CD14-positive monocyte (primary cell): ENCODE results near the gene GAR1. TPM values are rescaled to one million over a fixed set of nuclear protein-coding genes. Genes with fewer than 3 reads are reported as not detected.

Source experiments
- DNase-seq, 3 donors: peaks; one replicate each; pipeline ENCODE4 v3.0.0-alpha.2; 2011 to 2022
- H2AFZ ChIP-seq: 2 replicates; pipeline ENCODE4 v1.6.0; 2012; ENCODE audit warnings: mild to moderate bottlenecking, low read depth, low read length, inconsistent platforms; ENCODE audit not compliant: insufficient read depth, poor library complexity, severe bottlenecking
- H3K27ac ChIP-seq, 2 donors: 1 replicate in 1 of 2; 2 replicates in 1 of 2; pipeline ENCODE4 v1.5.1; 2012 to 2013; ENCODE audit warnings: low read length in 2 of 2, control low read depth in 1 of 2, inconsistent platforms in 1 of 2, low read depth in 1 of 2, mild to moderate bottlenecking in 1 of 2
- H3K27me3 ChIP-seq, 2 donors: one replicate each; pipeline versions ENCODE4 v1.6.0 to v1.6.1; 2011 to 2013; ENCODE audit warnings: low read length in 2 of 2; ENCODE audit not compliant: control insufficient read depth in 2 of 2, insufficient read depth in 2 of 2
- H3K36me3 ChIP-seq, 2 donors: replicated peaks in 1 of 2; 1 replicate in 1 of 2; 2 replicates in 1 of 2; pipeline versions ENCODE4 v1.5.1 to v1.6.1; 2012 to 2013; ENCODE audit warnings: low read length in 2 of 2, control low read depth in 1 of 2, inconsistent platforms in 1 of 2, mild to moderate bottlenecking in 1 of 2; ENCODE audit not compliant: insufficient read depth in 2 of 2, control insufficient read depth in 1 of 2
- H3K4me1 ChIP-seq, 2 donors: 1 replicate in 1 of 2; 2 replicates in 1 of 2; pipeline versions ENCODE4 v1.5.1 to v1.6.1; 2012 to 2013; ENCODE audit warnings: low read length in 2 of 2, control low read depth in 1 of 2, inconsistent platforms in 1 of 2, mild to moderate bottlenecking in 1 of 2, moderate library complexity in 1 of 2; ENCODE audit not compliant: insufficient read depth in 2 of 2, control insufficient read depth in 1 of 2
- H3K4me2 ChIP-seq: replicated peaks from 2 replicates; pipeline ENCODE3; 2012; ENCODE audit warnings: low read length, moderate library complexity, mild to moderate bottlenecking; ENCODE audit not compliant: poor library complexity, severe bottlenecking; ENCODE audit errors: extremely low read depth
- H3K4me3 ChIP-seq, 3 experiments: fragments of 200-600 bp in 1 of 3; sonication (generic) in 1 of 3; replicated peaks in 1 of 3; 1 replicate in 2 of 3; 2 replicates in 1 of 3; pipeline ENCODE4 v1.5.1; 2011 to 2013; ENCODE audit warnings: low read length in 3 of 3, mild to moderate bottlenecking in 3 of 3, control low read depth in 2 of 3, low read depth in 2 of 3, inconsistent platforms in 1 of 3, moderate library complexity in 1 of 3
- H3K79me2 ChIP-seq: 2 replicates; pipeline ENCODE4 v1.6.0; 2012; ENCODE audit warnings: mild to moderate bottlenecking, control low read depth, inconsistent platforms, low read length, moderate library complexity; ENCODE audit not compliant: insufficient read depth
- H3K9ac ChIP-seq: 2 replicates; pipeline ENCODE4 v1.6.0; 2017; ENCODE audit warnings: low read length, mild to moderate bottlenecking; ENCODE audit not compliant: insufficient read depth, poor library complexity, severe bottlenecking
- H3K9me3 ChIP-seq, 2 donors: replicated peaks in 1 of 2; 1 replicate in 1 of 2; 2 replicates in 1 of 2; pipeline versions ENCODE4 v1.5.1 to v1.6.1; 2012 to 2013; ENCODE audit warnings: low read length in 2 of 2, control low read depth in 1 of 2; ENCODE audit not compliant: control insufficient read depth in 1 of 2, insufficient read depth in 1 of 2
- H4K20me1 ChIP-seq: 2 replicates; pipeline ENCODE4 v1.6.0; 2012; ENCODE audit warnings: mild to moderate bottlenecking, low read length, control low read depth, moderate library complexity; ENCODE audit not compliant: insufficient read depth
- H3K27ac Mint-ChIP-seq, 7 donors: one replicate each; pipeline ENCODE4 v1.8.0; 2020; ENCODE audit warnings: mild to moderate bottlenecking in 7 of 7, mixed read lengths in 7 of 7, moderate library complexity in 6 of 7, inconsistent platforms in 2 of 7
- H3K27me3 Mint-ChIP-seq, 3 donors: one replicate each; pipeline ENCODE4 v1.8.0; 2021 to 2022; ENCODE audit warnings: low read depth in 3 of 3, mild to moderate bottlenecking in 3 of 3, mixed read lengths in 3 of 3, moderate library complexity in 3 of 3, inconsistent platforms in 1 of 3
- H3K36me3 Mint-ChIP-seq, 2 donors: one replicate each; pipeline ENCODE4 v1.8.0; 2020; ENCODE audit warnings: mixed read lengths in 2 of 2, inconsistent platforms in 1 of 2, mild to moderate bottlenecking in 1 of 2
- H3K4me1 Mint-ChIP-seq: one replicate; pipeline ENCODE4 v1.8.0; 2020; ENCODE audit warnings: mild to moderate bottlenecking, mixed read lengths
- H3K4me3 Mint-ChIP-seq, 2 donors: one replicate each; pipeline ENCODE4 v1.8.0; 2020; ENCODE audit warnings: mild to moderate bottlenecking in 2 of 2, mixed read lengths in 2 of 2, moderate library complexity in 1 of 2
- H3K9me3 Mint-ChIP-seq, 7 donors: one replicate each; pipeline ENCODE4 v1.8.0; 2020 to 2022; ENCODE audit warnings: mixed read lengths in 7 of 7, mild to moderate bottlenecking in 6 of 7, moderate library complexity in 6 of 7, inconsistent platforms in 2 of 7
- CTCF ChIP-seq: fragments of 200-600 bp; IDR thresholded peaks from one replicate; pipeline ENCODE4 v1.8.0; 2022; ENCODE audit warnings: antibody characterized with exemption, mild to moderate bottlenecking
- WGBS: methylation state at CpG from one replicate; pipeline ENCODE4 v1.1.5; 2013; ENCODE audit warnings: missing lambda C conversion rate; ENCODE audit not compliant: insufficient coverage; 5-methylcytosine and 5-hydroxymethylcytosine counted together
- intact Hi-C, 2 donors: fragments of 100-400 bp; cut with micrococcal nuclease; formaldehyde crosslinking; loops; one replicate each; pipeline versions ENCODE4 v1.15.0 to v1.15.1; 2023
- polyA plus RNA-seq, 3 donors: library from polyadenylated mRNA; depleted of rRNA in 1 of 3; unstranded in 2 of 3; stranded (reverse) in 1 of 3; fragments of 300-500 nt in 2 of 3; fragments of >200 nt in 1 of 3; fragmentation: Illumina TruSeq in 2 of 3; gene quantifications; 1 replicate in 2 of 3; 2 replicates in 1 of 3; pipeline ENCODE4 v1.2.3, GENCODE V29; 2012 to 2021

The GAR1 gene
- polyA plus RNA-seq, 3 donors: 4.3 to 8.7 (median 4.7) TPM

GRCh38 chr4:109827672-109828071, 12.1 kb downstream of the GAR1 start, which contains the start of gene RRH:
RRH (plus strand) TSS chr4:109827972; CDS start chr4:109828028, 56 bp downstream.
- no peak for DNase-seq
- Histone ChIP-seq H3K4me1 (no peaks in the 10 kb centered on the region), H3K79me2 (no peaks in the 10 kb centered on the region), H3K27me3 (no peaks in the 10 kb centered on the region), H4K20me1 (no peaks in the 10 kb centered on the region), H3K9me3 (no peaks in the 10 kb centered on the region), H3K4me2 (no peak within 1 kb of the TSS), H3K36me3 (peaks cover 26 to 27% of the 10 kb centered on the region in 2 donors), H3K4me3 (no peak within 1 kb of the TSS), H3K27ac (no peak within 1 kb of the TSS), H2AFZ (no peak within 1 kb of the TSS), H3K9ac (no peak within 1 kb of the TSS)
- no peak within 1 kb of the TSS for H3K27ac Mint-ChIP-seq
- no peak within 1 kb of the TSS for H3K4me3 Mint-ChIP-seq
- peaks cover 20 to 33% of the 10 kb centered on the region in 2 donors for H3K36me3 Mint-ChIP-seq
- intact Hi-C loops: loop anchor here in 1 of 2 donors (10.0 kb wide), 1 partner anchor 123 kb away; the partner anchor contains the start of gene CASP6
- H3K27me3 Mint-ChIP-seq: no peaks in the 10 kb centered on the region
- no peak for TF ChIP-seq CTCF
- WGBS: no CpG with 5 or more reads among the region's 2 CpGs
- no peaks in the 10 kb centered on the region for H3K9me3 Mint-ChIP-seq
- no peaks in the 10 kb centered on the region for H3K4me1 Mint-ChIP-seq

- Mint-ChIP-seq H3K36me3 (no peaks in the 10 kb centered on the region), H3K4me3 (no peak overlapping the region), H3K27ac (no peak overlapping the region), H3K27me3 (peaks cover 0 to 2% (median 1%) of the 10 kb centered on the region in 3 donors), H3K9me3 (peaks cover 0 to 5% (median 0%) of the 10 kb centered on the region in 7 donors), H3K4me1 (no peaks in the 10 kb centered on the region)
- H3K79me2 ChIP-seq: no peaks in the 10 kb centered on the region
- H3K27me3 ChIP-seq: no peaks in the 10 kb centered on the region
- no peaks in the 10 kb centered on the region for H3K9me3 ChIP-seq
- H2AFZ ChIP-seq: no peak overlapping the region
- WGBS: no CpG with 5 or more reads among the region's 4 CpGs
- H3K27ac ChIP-seq: no peak overlapping the region
- H3K4me2 ChIP-seq: no peak overlapping the region
- intact Hi-C loops: no loop called here
- no peak for TF ChIP-seq CTCF
- H3K36me3 ChIP-seq: no peaks in the 10 kb centered on the region
- H4K20me1 ChIP-seq: no peaks in the 10 kb centered on the region
- no peak overlapping the region for H3K9ac ChIP-seq
- H3K4me1 ChIP-seq: no peaks in the 10 kb centered on the region
- DNase-seq: no peak
- H3K4me3 ChIP-seq: no peak overlapping the region
Measured at GRCh38 chr4:109833756-109834155, 18.2 kb downstream of the GAR1 start.
